DND-41 (cell line): ENCODE measurements around the gene ABLIM2.

Source experiments
- ATAC-seq: fragments of 200-7000 bp; cut with Tn5 transposase; 3 replicates; pipeline ENCODE4 v1.9.1; 2021; ENCODE audit warnings: low read depth; ENCODE audit not compliant: insufficient read depth
- DNase-seq: peaks from one replicate; pipeline ENCODE4 v3.0.0-alpha.2; 2020
- H2AFZ ChIP-seq: 2 replicates; pipeline ENCODE4 v1.6.0; 2012; ENCODE audit warnings: low read depth, low read length
- H3K27ac ChIP-seq: 2 replicates; pipeline ENCODE4 v1.5.1; 2012; ENCODE audit warnings: low read length, inconsistent platforms
- H3K27me3 ChIP-seq: fragments of 200-600 bp; sonication (generic); 2 replicates; pipeline ENCODE4 v1.6.0; 2012; ENCODE audit warnings: low read length, mild to moderate bottlenecking, inconsistent platforms; ENCODE audit not compliant: insufficient read depth, poor library complexity
- H3K36me3 ChIP-seq: 2 replicates; pipeline ENCODE4 v1.5.1; 2012; ENCODE audit warnings: low read length, inconsistent platforms; ENCODE audit not compliant: insufficient read depth
- H3K4me1 ChIP-seq: 2 replicates; pipeline ENCODE4 v1.5.1; 2012; ENCODE audit warnings: mild to moderate bottlenecking, low read length; ENCODE audit not compliant: insufficient read depth
- H3K4me2 ChIP-seq: 2 replicates; pipeline ENCODE4 v1.6.0; 2012; ENCODE audit warnings: mild to moderate bottlenecking, moderate library complexity, low read length, inconsistent platforms; ENCODE audit not compliant: insufficient read depth
- H3K4me3 ChIP-seq, 2 experiments: fragments of 200-600 bp in 1 of 2; shearing (Covaris generic) in 1 of 2; 2 replicates each; pipeline ENCODE4 v1.5.1; 2012 to 2016; ENCODE audit warnings: inconsistent platforms in 2 of 2, low read length in 2 of 2, mild to moderate bottlenecking in 2 of 2, low read depth in 1 of 2, moderate library complexity in 1 of 2
- H3K79me2 ChIP-seq: 2 replicates; pipeline ENCODE4 v1.6.0; 2012; ENCODE audit warnings: low read length, inconsistent platforms; ENCODE audit not compliant: insufficient read depth
- H3K9ac ChIP-seq: 2 replicates; pipeline ENCODE4 v1.6.0; 2012; ENCODE audit warnings: low read depth, mild to moderate bottlenecking, inconsistent platforms, low read length, moderate library complexity
- H3K9me3 ChIP-seq: 2 replicates; pipeline ENCODE4 v1.5.1; 2012; ENCODE audit warnings: low read length, moderate library complexity, mild to moderate bottlenecking, inconsistent platforms; ENCODE audit not compliant: insufficient read depth, severe bottlenecking
- H4K20me1 ChIP-seq: 2 replicates; pipeline ENCODE4 v1.6.0; 2012; ENCODE audit warnings: low read length; ENCODE audit not compliant: insufficient read depth
- EZH2 ChIP-seq: IDR thresholded peaks from 3 replicates; pipeline ENCODE4 v1.6.1; 2012; ENCODE audit warnings: borderline replicate concordance, low read depth, mild to moderate bottlenecking, moderate library complexity, low read length, inconsistent platforms; ENCODE audit not compliant: severe bottlenecking
- TF ChIP-seq, protein P1 (sequence below): IDR thresholded peaks from 2 replicates; pipeline ENCODE4 v1.5.1; 2012; ENCODE audit warnings: borderline replicate concordance, low read length, moderate library complexity, mild to moderate bottlenecking; ENCODE audit not compliant: poor library complexity, severe bottlenecking; ENCODE audit errors: extremely low read depth

ABLIM2 gene

DNA sequence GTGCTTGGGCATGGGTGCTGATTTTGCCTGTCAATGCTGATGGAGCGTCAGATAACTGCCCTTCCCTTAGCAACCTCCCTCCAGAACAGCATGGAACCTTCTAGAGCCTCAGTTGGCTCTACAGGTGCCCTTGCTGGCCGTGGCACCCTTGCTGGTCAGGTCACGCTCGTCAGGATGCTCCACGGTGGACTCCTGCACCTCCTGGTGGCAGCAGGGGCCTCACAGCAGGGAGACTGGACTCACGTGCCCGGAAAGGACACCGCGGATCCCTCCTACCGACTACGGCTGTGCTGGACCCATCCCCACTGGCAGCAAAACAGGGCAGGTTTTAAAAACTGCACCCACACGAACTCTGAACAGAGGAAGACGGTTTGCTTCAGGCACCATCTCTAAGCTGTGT is 136.8 kb downstream of the ABLIM2 start:
- no peaks in the 10 kb centered on the region for H4K20me1 ChIP-seq
- H3K4me2 ChIP-seq = no peak overlapping the region
- H3K4me1 ChIP-seq = no peaks in the 10 kb centered on the region
- no peaks in the 10 kb centered on the region for H3K79me2 ChIP-seq
- no peaks in the 10 kb centered on the region for H3K36me3 ChIP-seq
- no peak for DNase-seq
- H3K9ac ChIP-seq = no peak overlapping the region
- H3K27ac ChIP-seq = no peak overlapping the region
- no peak for ATAC-seq
- no peaks in the 10 kb centered on the region for H3K27me3 ChIP-seq
- TF ChIP-seq EZH2 = no peak
- TF ChIP-seq, protein P1, sequence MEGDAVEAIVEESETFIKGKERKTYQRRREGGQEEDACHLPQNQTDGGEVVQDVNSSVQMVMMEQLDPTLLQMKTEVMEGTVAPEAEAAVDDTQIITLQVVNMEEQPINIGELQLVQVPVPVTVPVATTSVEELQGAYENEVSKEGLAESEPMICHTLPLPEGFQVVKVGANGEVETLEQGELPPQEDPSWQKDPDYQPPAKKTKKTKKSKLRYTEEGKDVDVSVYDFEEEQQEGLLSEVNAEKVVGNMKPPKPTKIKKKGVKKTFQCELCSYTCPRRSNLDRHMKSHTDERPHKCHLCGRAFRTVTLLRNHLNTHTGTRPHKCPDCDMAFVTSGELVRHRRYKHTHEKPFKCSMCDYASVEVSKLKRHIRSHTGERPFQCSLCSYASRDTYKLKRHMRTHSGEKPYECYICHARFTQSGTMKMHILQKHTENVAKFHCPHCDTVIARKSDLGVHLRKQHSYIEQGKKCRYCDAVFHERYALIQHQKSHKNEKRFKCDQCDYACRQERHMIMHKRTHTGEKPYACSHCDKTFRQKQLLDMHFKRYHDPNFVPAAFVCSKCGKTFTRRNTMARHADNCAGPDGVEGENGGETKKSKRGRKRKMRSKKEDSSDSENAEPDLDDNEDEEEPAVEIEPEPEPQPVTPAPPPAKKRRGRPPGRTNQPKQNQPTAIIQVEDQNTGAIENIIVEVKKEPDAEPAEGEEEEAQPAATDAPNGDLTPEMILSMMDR = no peak
- no peaks in the 10 kb centered on the region for H3K9me3 ChIP-seq
- no peak overlapping the region for H2AFZ ChIP-seq
- H3K4me3 ChIP-seq = no peak overlapping the region

DNA sequence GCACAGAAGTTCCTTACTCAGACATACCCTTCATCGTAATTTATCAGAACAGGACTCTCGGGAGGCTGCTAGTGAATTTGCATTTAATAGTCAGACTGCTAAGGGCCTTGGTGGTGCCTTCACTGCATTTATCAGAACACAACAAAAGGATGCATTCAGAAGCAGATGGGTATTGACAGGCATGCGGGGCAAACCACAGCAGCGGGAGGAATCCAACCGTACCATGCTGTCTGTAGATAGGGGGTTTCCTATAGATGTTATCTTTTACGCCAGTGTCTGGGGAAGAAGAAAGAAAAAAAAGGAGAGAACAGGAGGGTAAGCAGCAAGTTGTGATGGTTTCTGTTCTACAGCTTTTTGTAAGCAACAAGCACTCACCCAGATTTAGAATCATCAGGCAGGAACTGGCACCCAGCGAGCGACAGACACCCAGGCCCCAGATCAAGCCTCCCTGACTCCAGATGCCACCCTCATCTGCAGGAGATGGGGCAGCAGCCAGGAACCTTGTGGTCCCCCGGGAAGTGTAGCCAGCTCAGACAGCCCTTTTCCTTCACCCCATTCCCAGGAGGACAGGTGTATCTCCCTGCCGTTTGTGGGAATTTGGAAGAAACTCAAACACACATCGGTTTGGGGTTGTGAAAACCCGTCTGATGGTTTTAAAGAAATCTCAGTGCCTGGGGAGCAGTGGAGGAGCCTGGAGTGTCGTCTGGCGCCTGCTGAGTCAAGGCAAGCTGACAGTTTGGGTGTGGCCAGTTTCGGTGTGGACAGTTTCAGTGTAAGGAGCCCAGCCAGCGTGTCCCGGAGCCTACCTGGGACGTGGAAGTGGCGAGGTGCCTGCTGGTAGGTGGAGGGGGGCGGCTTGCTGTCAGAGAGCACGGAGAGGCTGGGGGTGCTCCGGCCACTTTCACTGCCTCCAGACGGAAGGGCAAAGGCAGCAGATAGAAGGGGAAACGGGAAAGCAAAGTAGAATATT is 138.9 kb downstream of the ABLIM2 start:
- TF ChIP-seq, protein P1 = no peak
- TF ChIP-seq EZH2 = no peak
- H4K20me1 ChIP-seq = no peaks in the 10 kb centered on the region
- H3K27me3 ChIP-seq = no peaks in the 10 kb centered on the region
- H3K79me2 ChIP-seq = no peaks in the 10 kb centered on the region
- no peak overlapping the region for H3K9ac ChIP-seq
- no peak for ATAC-seq
- no peak overlapping the region for H2AFZ ChIP-seq
- H3K4me3 ChIP-seq = no peak overlapping the region
- H3K4me1 ChIP-seq = no peaks in the 10 kb centered on the region
- no peak overlapping the region for H3K4me2 ChIP-seq
- H3K36me3 ChIP-seq = no peaks in the 10 kb centered on the region
- DNase-seq = peak; percentile 12
- H3K27ac ChIP-seq = no peak overlapping the region
- no peaks in the 10 kb centered on the region for H3K9me3 ChIP-seq

DNA sequence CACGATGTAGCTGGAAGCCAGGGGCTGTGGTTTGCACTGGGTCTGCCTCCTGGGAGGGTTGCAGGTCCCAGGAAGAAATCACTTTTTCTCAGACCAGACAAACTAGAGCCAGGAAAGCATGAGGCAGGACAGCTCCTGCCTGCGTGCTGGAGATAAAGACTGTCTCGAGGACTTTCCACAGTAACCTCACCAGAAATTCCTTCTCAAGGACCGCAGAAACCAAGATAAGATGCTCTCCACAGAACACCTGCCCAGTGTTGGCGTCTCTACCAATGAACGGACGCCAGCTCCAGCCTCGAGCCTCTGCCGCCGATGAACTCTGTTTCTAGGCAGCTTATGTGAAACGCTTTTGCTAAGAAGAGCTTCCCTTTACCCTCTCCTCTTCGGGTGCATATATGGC is 142.1 kb downstream of the ABLIM2 start:
- Histone ChIP-seq H3K36me3 (no peaks in the 10 kb centered on the region), H3K27ac (no peak overlapping the region), H3K9me3 (no peaks in the 10 kb centered on the region), H3K4me1 (no peaks in the 10 kb centered on the region), H2AFZ (no peak overlapping the region), H3K9ac (no peak overlapping the region), H4K20me1 (no peaks in the 10 kb centered on the region), H3K4me2 (no peak overlapping the region), H3K4me3 (no peak overlapping the region), H3K79me2 (no peaks in the 10 kb centered on the region), H3K27me3 (no peaks in the 10 kb centered on the region)
- TF ChIP-seq, protein P1 = no peak
- TF ChIP-seq EZH2 = no peak
- ATAC-seq (no peak), DNase-seq (no peak)
